SK-N-SH treated with all-trans-retinoic acid at 6 μM for 48 hours (cell line): Measurements from ENCODE around the gene ZBTB24.

Experiments used
- ATAC-seq: fragments of 200-7000 bp; cut with Tn5 transposase; 3 replicates; pipeline ENCODE4 v1.9.1; 2020; ENCODE audit warnings: mild to moderate bottlenecking, moderate library complexity
- ARNTL ChIP-seq: fragments of 450-650 bp; formaldehyde crosslinking; IDR thresholded peaks from 2 replicates; pipeline ENCODE4 v1.5.0; 2020; ENCODE audit warnings: low read depth, mild to moderate bottlenecking, moderate library complexity, borderline replicate concordance
- BACH2 ChIP-seq: fragments of 250-450 bp; sonication (Bioruptor Pico); IDR thresholded peaks from 2 replicates; pipeline ENCODE4 v1.9.0; 2021; ENCODE audit warnings: mild to moderate bottlenecking, borderline replicate concordance
- CSDC2 ChIP-seq: fragments of 250-450 bp; sonication (Bioruptor Pico); IDR thresholded peaks from 2 replicates; pipeline ENCODE4 v1.5.0; 2020; ENCODE audit warnings: mild to moderate bottlenecking, moderate library complexity
- ESRRG ChIP-seq: fragments of 250-450 bp; sonication (Bioruptor Pico); IDR thresholded peaks from 2 replicates; pipeline ENCODE4 v1.6.1; 2021; ENCODE audit warnings: mild to moderate bottlenecking
- ISL1 ChIP-seq: fragments of 250-450 bp; sonication (Bioruptor Pico); IDR thresholded peaks from 2 replicates; pipeline ENCODE4 v2.1.2; 2022; ENCODE audit warnings: mild to moderate bottlenecking, moderate library complexity
- OSR1 ChIP-seq: fragments of 250-450 bp; sonication (Bioruptor Pico); IDR thresholded peaks from 2 replicates; pipeline ENCODE4 v1.8.0; 2022; ENCODE audit warnings: moderate library complexity, mild to moderate bottlenecking, inconsistent platforms
- PPARA ChIP-seq: fragments of 250-450 bp; sonication (Bioruptor Pico); IDR thresholded peaks from 2 replicates; pipeline ENCODE4 v1.5.0; 2020; ENCODE audit warnings: mild to moderate bottlenecking, borderline replicate concordance
- RARB ChIP-seq: fragments of 250-450 bp; sonication (Bioruptor Pico); IDR thresholded peaks from 2 replicates; pipeline ENCODE4 v1.8.0; 2021; ENCODE audit warnings: mild to moderate bottlenecking, moderate library complexity
- ZFP30 ChIP-seq: fragments of 450-650 bp; formaldehyde crosslinking; IDR thresholded peaks from 2 replicates; pipeline ENCODE4 v1.5.0; 2022; ENCODE audit warnings: mild to moderate bottlenecking, moderate library complexity
- ZNF70 ChIP-seq: fragments of 450-650 bp; formaldehyde crosslinking; IDR thresholded peaks from 2 replicates; pipeline ENCODE4 v1.5.0; 2020; ENCODE audit warnings: mild to moderate bottlenecking, moderate library complexity
- TF ChIP-seq, protein P1 (sequence below): fragments of 250-450 bp; sonication (Bioruptor Pico); IDR thresholded peaks from 2 replicates; pipeline ENCODE4 v1.8.0; 2020; ENCODE audit warnings: mild to moderate bottlenecking, moderate library complexity, borderline replicate concordance
- TF ChIP-seq, protein P2 (sequence below): fragments of 250-450 bp; sonication (Bioruptor Pico); IDR thresholded peaks from 2 replicates; pipeline ENCODE4 v1.5.1; 2020; ENCODE audit warnings: low read depth, mild to moderate bottlenecking, moderate library complexity
- TF ChIP-seq, protein P3 (sequence below): fragments of 250-450 bp; sonication (Bioruptor Pico); IDR thresholded peaks from 2 replicates; pipeline ENCODE4 v1.8.0; 2021; ENCODE audit warnings: low read depth, mild to moderate bottlenecking, moderate library complexity, borderline replicate concordance
- TF ChIP-seq, protein P4 (sequence below): fragments of 250-450 bp; sonication (Bioruptor Pico); IDR thresholded peaks from 2 replicates; pipeline ENCODE4 v1.5.0; 2020; ENCODE audit warnings: mild to moderate bottlenecking, moderate library complexity
- TF ChIP-seq, protein P5 (sequence below): fragments of 250-450 bp; sonication (Bioruptor Pico); IDR thresholded peaks from 2 replicates; pipeline ENCODE4 v1.5.1; 2021; ENCODE audit warnings: mild to moderate bottlenecking, moderate library complexity

ZBTB24 gene

DNA sequence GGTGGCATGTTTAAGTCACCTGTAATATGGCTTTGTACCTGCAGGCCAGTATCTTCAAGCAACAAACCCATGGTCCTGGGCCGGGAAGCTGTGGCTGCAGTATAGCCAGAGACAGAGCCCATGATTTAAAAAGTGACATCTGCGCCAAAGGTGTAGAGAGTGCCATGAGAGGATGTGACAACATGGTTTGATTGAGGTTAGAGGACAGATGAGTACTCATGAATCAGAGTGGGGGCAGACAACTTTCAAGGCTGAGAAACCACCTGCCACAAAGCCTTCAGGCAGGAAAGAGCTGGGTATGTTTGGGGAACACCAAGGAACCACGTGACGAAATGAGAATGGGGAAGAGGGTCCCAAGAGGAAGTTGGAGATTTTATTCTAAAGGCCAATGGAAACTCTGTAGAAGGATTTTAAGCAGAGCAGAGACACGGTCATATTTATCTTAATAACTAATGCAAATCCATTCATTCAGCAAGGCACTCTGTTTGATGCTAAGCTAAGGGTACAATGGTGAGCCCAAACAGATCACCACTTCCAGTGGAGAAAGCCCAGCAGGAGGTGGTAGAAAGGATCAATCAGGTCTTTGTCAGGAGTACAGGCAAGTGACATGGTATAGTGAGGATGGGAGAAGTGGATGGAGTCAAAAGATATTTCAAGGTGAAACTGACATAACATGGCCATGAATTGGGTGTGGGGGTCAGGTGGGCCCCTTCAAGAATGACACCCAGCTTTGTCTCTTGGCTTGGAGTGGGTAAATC, 24.1 kb downstream of the ZBTB24 start (continued):
- TF ChIP-seq, protein P1, sequence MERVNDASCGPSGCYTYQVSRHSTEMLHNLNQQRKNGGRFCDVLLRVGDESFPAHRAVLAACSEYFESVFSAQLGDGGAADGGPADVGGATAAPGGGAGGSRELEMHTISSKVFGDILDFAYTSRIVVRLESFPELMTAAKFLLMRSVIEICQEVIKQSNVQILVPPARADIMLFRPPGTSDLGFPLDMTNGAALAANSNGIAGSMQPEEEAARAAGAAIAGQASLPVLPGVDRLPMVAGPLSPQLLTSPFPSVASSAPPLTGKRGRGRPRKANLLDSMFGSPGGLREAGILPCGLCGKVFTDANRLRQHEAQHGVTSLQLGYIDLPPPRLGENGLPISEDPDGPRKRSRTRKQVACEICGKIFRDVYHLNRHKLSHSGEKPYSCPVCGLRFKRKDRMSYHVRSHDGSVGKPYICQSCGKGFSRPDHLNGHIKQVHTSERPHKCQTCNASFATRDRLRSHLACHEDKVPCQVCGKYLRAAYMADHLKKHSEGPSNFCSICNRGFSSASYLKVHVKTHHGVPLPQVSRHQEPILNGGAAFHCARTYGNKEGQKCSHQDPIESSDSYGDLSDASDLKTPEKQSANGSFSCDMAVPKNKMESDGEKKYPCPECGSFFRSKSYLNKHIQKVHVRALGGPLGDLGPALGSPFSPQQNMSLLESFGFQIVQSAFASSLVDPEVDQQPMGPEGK, result no peak
- no peak for TF ChIP-seq BACH2 (CRISPR knock-in tag)
- TF ChIP-seq, all 23 proteins: peak for 0

DNA sequence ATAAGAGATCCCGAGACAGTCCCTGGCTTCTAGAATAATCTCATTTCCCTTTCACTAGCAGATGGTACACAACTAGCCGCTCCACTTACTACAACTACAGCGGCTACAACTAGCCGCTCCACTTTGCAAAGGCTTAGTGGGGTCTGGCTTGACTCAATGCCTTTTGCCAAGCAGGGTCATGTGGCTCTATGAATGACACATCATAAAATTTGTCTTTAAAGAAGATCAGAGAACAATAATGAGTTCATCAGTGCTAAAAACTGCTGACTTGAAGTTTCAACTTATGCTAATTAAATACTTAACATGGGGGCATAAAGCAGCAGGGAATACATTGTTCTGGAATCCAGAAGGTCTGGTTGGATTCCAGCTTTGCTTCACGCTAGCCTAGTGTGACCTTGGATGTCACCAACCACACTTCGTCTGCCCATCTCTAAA, 25.4 kb downstream of the ZBTB24 start:
- TF ChIP-seq, protein P1, result no peak
- TF ChIP-seq RARB (CRISPR knock-in tag) (no peak), BACH2 (CRISPR knock-in tag) (no peak), CSDC2 (CRISPR knock-in tag) (no peak), ARNTL (CRISPR knock-in tag) (no peak), ISL1 (no peak), ZFP30 (no peak), PPARA (CRISPR knock-in tag) (no peak)
- TF ChIP-seq, protein P2, sequence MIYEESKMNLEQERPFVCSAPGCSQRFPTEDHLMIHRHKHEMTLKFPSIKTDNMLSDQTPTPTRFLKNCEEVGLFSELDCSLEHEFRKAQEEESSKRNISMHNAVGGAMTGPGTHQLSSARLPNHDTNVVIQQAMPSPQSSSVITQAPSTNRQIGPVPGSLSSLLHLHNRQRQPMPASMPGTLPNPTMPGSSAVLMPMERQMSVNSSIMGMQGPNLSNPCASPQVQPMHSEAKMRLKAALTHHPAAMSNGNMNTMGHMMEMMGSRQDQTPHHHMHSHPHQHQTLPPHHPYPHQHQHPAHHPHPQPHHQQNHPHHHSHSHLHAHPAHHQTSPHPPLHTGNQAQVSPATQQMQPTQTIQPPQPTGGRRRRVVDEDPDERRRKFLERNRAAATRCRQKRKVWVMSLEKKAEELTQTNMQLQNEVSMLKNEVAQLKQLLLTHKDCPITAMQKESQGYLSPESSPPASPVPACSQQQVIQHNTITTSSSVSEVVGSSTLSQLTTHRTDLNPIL, result no peak
- TF ChIP-seq, protein P3, sequence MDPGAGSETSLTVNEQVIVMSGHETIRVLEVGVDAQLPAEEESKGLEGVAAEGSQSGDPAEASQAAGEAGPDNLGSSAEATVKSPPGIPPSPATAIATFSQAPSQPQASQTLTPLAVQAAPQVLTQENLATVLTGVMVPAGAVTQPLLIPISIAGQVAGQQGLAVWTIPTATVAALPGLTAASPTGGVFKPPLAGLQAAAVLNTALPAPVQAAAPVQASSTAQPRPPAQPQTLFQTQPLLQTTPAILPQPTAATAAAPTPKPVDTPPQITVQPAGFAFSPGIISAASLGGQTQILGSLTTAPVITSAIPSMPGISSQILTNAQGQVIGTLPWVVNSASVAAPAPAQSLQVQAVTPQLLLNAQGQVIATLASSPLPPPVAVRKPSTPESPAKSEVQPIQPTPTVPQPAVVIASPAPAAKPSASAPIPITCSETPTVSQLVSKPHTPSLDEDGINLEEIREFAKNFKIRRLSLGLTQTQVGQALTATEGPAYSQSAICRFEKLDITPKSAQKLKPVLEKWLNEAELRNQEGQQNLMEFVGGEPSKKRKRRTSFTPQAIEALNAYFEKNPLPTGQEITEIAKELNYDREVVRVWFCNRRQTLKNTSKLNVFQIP, result no peak
- TF ChIP-seq, protein P4, sequence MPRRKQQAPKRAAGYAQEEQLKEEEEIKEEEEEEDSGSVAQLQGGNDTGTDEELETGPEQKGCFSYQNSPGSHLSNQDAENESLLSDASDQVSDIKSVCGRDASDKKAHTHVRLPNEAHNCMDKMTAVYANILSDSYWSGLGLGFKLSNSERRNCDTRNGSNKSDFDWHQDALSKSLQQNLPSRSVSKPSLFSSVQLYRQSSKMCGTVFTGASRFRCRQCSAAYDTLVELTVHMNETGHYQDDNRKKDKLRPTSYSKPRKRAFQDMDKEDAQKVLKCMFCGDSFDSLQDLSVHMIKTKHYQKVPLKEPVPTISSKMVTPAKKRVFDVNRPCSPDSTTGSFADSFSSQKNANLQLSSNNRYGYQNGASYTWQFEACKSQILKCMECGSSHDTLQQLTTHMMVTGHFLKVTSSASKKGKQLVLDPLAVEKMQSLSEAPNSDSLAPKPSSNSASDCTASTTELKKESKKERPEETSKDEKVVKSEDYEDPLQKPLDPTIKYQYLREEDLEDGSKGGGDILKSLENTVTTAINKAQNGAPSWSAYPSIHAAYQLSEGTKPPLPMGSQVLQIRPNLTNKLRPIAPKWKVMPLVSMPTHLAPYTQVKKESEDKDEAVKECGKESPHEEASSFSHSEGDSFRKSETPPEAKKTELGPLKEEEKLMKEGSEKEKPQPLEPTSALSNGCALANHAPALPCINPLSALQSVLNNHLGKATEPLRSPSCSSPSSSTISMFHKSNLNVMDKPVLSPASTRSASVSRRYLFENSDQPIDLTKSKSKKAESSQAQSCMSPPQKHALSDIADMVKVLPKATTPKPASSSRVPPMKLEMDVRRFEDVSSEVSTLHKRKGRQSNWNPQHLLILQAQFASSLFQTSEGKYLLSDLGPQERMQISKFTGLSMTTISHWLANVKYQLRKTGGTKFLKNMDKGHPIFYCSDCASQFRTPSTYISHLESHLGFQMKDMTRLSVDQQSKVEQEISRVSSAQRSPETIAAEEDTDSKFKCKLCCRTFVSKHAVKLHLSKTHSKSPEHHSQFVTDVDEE (CRISPR knock-in tag), result no peak
- no peak for ATAC-seq

DNA sequence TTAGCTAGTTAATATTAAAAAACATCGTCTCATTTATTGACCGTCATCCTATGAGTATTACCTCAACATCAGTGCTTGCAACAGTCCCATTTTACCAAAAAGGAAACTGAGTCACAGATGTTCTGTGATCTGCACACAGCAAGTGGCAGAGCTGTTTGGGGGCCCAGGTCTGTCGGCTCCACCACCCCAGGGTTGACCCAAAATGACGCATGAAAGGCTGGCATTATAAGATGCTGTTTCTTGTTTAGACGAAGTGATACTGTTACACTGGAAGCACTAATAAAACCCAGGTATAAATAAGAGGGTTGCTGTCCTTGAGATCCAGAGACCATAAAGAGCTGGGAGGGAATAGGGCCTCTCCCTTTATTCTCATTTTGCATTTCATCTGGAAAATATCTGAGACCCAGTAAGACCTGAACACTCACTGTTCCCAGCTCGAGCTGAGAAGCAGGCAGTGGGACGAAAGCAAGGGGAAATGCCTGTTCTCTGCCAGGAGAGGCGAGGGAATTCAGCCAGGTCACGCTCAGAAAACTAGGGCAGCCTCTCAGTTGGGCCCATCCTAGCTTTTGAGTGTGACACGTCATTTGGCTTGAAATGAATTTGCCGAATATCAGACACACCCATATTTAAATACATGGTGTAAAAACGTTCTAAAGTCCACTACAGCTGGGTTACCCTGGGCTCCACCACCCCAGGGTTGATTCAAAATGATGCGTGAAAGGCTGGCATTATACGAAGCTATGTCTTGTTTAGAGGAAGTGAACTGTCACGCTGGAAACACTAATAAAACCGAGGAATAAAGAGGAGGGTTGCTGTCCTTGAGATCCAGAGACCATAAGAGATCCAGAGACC, 26.1 kb downstream of the ZBTB24 start:
- no peak for ATAC-seq

More for the DNA sequence above, 26.1 kb downstream of the ZBTB24 start:
- TF ChIP-seq ESRRG (CRISPR knock-in tag), result no peak
- TF ChIP-seq, protein P2, result no peak
- no peak for TF ChIP-seq ZNF70
- TF ChIP-seq, protein P3, result no peak
- TF ChIP-seq OSR1 (CRISPR knock-in tag), result no peak
- TF ChIP-seq, protein P5, sequence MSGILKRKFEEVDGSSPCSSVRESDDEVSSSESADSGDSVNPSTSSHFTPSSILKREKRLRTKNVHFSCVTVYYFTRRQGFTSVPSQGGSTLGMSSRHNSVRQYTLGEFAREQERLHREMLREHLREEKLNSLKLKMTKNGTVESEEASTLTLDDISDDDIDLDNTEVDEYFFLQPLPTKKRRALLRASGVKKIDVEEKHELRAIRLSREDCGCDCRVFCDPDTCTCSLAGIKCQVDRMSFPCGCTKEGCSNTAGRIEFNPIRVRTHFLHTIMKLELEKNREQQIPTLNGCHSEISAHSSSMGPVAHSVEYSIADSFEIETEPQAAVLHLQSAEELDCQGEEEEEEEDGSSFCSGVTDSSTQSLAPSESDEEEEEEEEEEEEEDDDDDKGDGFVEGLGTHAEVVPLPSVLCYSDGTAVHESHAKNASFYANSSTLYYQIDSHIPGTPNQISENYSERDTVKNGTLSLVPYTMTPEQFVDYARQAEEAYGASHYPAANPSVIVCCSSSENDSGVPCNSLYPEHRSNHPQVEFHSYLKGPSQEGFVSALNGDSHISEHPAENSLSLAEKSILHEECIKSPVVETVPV (CRISPR knock-in tag), result no peak
- TF ChIP-seq BACH2 (CRISPR knock-in tag), result no peak
- TF ChIP-seq CSDC2 (CRISPR knock-in tag), result no peak
